IMR-90 (cell line): ENCODE measurements around the gene PTHLH. TPM values are rescaled to one million over a fixed set of nuclear protein-coding genes. Genes with fewer than 3 reads are reported as not detected.

Source experiments
- ATAC-seq: fragments of 200-7000 bp; cut with Tn5 transposase; 2 replicates; pipeline ENCODE4 v1.9.1; 2020; ENCODE audit warnings: low read depth, mild to moderate bottlenecking, moderate library complexity
- BruUV-seq: library from RNA; stranded (reverse); fragments of 400-500 nt; replicated peaks from 2 replicates; lab custom pipeline; 2021; lab: Mats Ljungman, UMichigan
- CTCF ChIA-PET: fragments of 300-600 bp; formaldehyde crosslinking; extraction: SDS; loops from one replicate; lab custom pipeline; 2021; ENCODE audit warnings: antibody characterized with exemption; lab: Yijun Ruan, JAX
- POLR2A ChIA-PET: fragments of 300-600 bp; sonication (Branson Sonifier 250); formaldehyde crosslinking; loops from one replicate; lab custom pipeline; 2022; ENCODE audit warnings: antibody characterized with exemption; ENCODE audit not compliant: unreplicated experiment; lab: Charles Lee
- DNase-seq: peaks from one replicate; pipeline ENCODE4 v3.0.0; 2013
- H2AFZ ChIP-seq: replicated peaks from 2 replicates; pipeline ENCODE3; 2013; ENCODE audit warnings: low read length, mild to moderate bottlenecking; ENCODE audit not compliant: poor library complexity
- H2AK5ac ChIP-seq: 2 replicates; pipeline ENCODE4 v1.6.1; 2013; ENCODE audit warnings: low read depth, low read length, inconsistent platforms
- H2AK9ac ChIP-seq: replicated peaks from 2 replicates; pipeline ENCODE3; 2013; ENCODE audit warnings: mild to moderate bottlenecking, low read depth, low read length, moderate library complexity; ENCODE audit not compliant: poor library complexity
- H2BK120ac ChIP-seq: 2 replicates; pipeline ENCODE4 v1.6.1; 2013; ENCODE audit warnings: low read depth, low read length, inconsistent platforms
- H2BK15ac ChIP-seq: 3 replicates; pipeline ENCODE4 v1.6.1; 2013; ENCODE audit warnings: low read depth, low read length, inconsistent platforms
- H2BK20ac ChIP-seq: 2 replicates; pipeline ENCODE4 v1.6.1; 2013; ENCODE audit warnings: low read depth, mild to moderate bottlenecking, inconsistent platforms, low read length, moderate library complexity
- H2BK5ac ChIP-seq: 2 replicates; pipeline ENCODE4 v1.6.1; 2013; ENCODE audit warnings: mild to moderate bottlenecking, low read depth, low read length, inconsistent platforms; ENCODE audit not compliant: poor library complexity, severe bottlenecking
- H3K14ac ChIP-seq: replicated peaks from 2 replicates; pipeline ENCODE4 v1.6.1; 2013; ENCODE audit warnings: low read depth, low read length, inconsistent platforms
- H3K18ac ChIP-seq: 2 replicates; pipeline ENCODE4 v1.6.1; 2013; ENCODE audit warnings: low read depth, low read length, control low read depth
- H3K23ac ChIP-seq: 2 replicates; pipeline ENCODE4 v1.6.1; 2013; ENCODE audit warnings: low read depth, low read length, inconsistent platforms
- H3K27ac ChIP-seq: 2 replicates; pipeline ENCODE4 v1.5.1; 2013; ENCODE audit warnings: mild to moderate bottlenecking, control low read depth, low read length; ENCODE audit not compliant: insufficient read depth
- H3K27me3 ChIP-seq: 2 replicates; pipeline ENCODE4 v1.6.1; 2013; ENCODE audit warnings: low read length; ENCODE audit not compliant: control insufficient read depth, insufficient read depth
- H3K36me3 ChIP-seq: 2 replicates; pipeline ENCODE4 v1.6.1; 2013; ENCODE audit warnings: low read length, mixed read lengths; ENCODE audit not compliant: control insufficient read depth, insufficient read depth
- H3K4ac ChIP-seq: 2 replicates; pipeline ENCODE4 v1.6.1; 2013; ENCODE audit warnings: low read depth, low read length, inconsistent platforms
- H3K4me1 ChIP-seq: 2 replicates; pipeline ENCODE4 v1.6.1; 2013; ENCODE audit warnings: low read length, mixed read lengths; ENCODE audit not compliant: control insufficient read depth, insufficient read depth
- H3K4me2 ChIP-seq: 2 replicates; pipeline ENCODE4 v1.6.1; 2013; ENCODE audit warnings: low read depth, mild to moderate bottlenecking, control low read depth, low read length, moderate library complexity
- H3K4me3 ChIP-seq: 2 replicates; pipeline ENCODE4 v1.5.1; 2013; ENCODE audit warnings: low read depth, mild to moderate bottlenecking, control low read depth, low read length, moderate library complexity; ENCODE audit not compliant: insufficient read depth
- H3K56ac ChIP-seq: 2 replicates; pipeline ENCODE4 v1.6.1; 2013; ENCODE audit warnings: low read length, inconsistent platforms; ENCODE audit not compliant: insufficient read depth; ENCODE audit errors: extremely low read depth
- H3K79me1 ChIP-seq, 2 experiments: 2 replicates each; pipeline ENCODE4 v1.6.1; 2013; ENCODE audit warnings: low read length in 2 of 2, inconsistent platforms in 1 of 2, low read depth in 1 of 2
- H3K9ac ChIP-seq: 2 replicates; pipeline ENCODE4 v1.6.1; 2013; ENCODE audit warnings: low read depth, low read length, control low read depth
- H3K9me1 ChIP-seq: 2 replicates; pipeline ENCODE4 v1.6.1; 2013; ENCODE audit warnings: low read length, inconsistent platforms; ENCODE audit not compliant: insufficient read depth
- H3K9me3 ChIP-seq: 2 replicates; pipeline ENCODE4 v1.6.1; 2013; ENCODE audit warnings: low read length; ENCODE audit not compliant: control insufficient read depth, insufficient read depth
- H4K20me1 ChIP-seq: 2 replicates; pipeline ENCODE4 v1.6.1; 2013; ENCODE audit warnings: low read length, inconsistent platforms; ENCODE audit not compliant: insufficient read depth
- H4K5ac ChIP-seq: 2 replicates; pipeline ENCODE4 v1.6.1; 2013; ENCODE audit warnings: mild to moderate bottlenecking, low read depth, low read length, control low read depth
- H4K8ac ChIP-seq, 2 experiments: 2 replicates each; pipeline ENCODE4 v1.6.1; 2013; ENCODE audit warnings: low read depth in 2 of 2, low read length in 2 of 2, control low read depth in 1 of 2, inconsistent platforms in 1 of 2
- H4K91ac ChIP-seq: 2 replicates; pipeline ENCODE4 v1.6.1; 2013; ENCODE audit warnings: low read depth, low read length, inconsistent platforms; ENCODE audit not compliant: insufficient read depth
- BHLHE40 ChIP-seq: fragments of 150-350 bp; IDR thresholded peaks from 2 replicates; pipeline ENCODE4 v1.6.1; 2016; ENCODE audit warnings: mild to moderate bottlenecking, low read depth, low read length
- CEBPB ChIP-seq: IDR thresholded peaks from 2 replicates; pipeline ENCODE4 v1.6.1; 2012; ENCODE audit warnings: low read depth, low read length, improper control_type of control experiment
- MAZ ChIP-seq: IDR thresholded peaks from 2 replicates; pipeline ENCODE4 v1.6.1; 2012; ENCODE audit warnings: low read depth, mild to moderate bottlenecking, low read length, improper control_type of control experiment, moderate library complexity, borderline replicate concordance
- MXI1 ChIP-seq: IDR thresholded peaks from 2 replicates; pipeline ENCODE4 v1.6.1; 2012; ENCODE audit warnings: low read depth, mild to moderate bottlenecking, low read length, moderate library complexity, borderline replicate concordance
- SMC3 ChIP-seq: fragments of 150-350 bp; IDR thresholded peaks from 2 replicates; pipeline ENCODE4 v1.6.1; 2016; ENCODE audit warnings: low read depth, mild to moderate bottlenecking, antibody characterized with exemption, low read length, moderate library complexity
- WGBS, 2 experiments: methylation state at CpG; one replicate each; pipeline versions ENCODE4 v1.1.5 to v1.1.7; 2013; ENCODE audit warnings: missing lambda C conversion rate in 2 of 2; ENCODE audit not compliant: insufficient read length in 1 of 2; ENCODE audit errors: extremely low coverage in 2 of 2; 5-methylcytosine and 5-hydroxymethylcytosine counted together
- dilution Hi-C: fragments of 300-500 bp; cut with HindIII; formaldehyde crosslinking; loops from one replicate; pipeline ENCODE4 v1.14.3; 2018; ENCODE audit warnings: low sequenced_read_pairs; ENCODE audit not compliant: unreplicated experiment
- in situ Hi-C: fragments of 300-500 bp; cut with MboI; formaldehyde crosslinking; loops from 3 replicates; pipeline ENCODE4 v1.14.3; 2019; ENCODE audit warnings: low sequenced_read_pairs, inconsistent platforms, mixed read lengths
- intact Hi-C: fragments of 100-400 bp; cut with micrococcal nuclease; formaldehyde crosslinking; loops from 2 replicates; pipeline ENCODE4 v1.10.0; 2022
- polyA plus RNA-seq, 3 experiments: library from polyadenylated mRNA; depleted of rRNA; stranded (reverse); fragments of >200 nt; gene quantifications; 2 replicates each; pipeline ENCODE4 v1.2.3, GENCODE V29; 2012; ENCODE audit warnings: low replicate concordance in 1 of 3
- total RNA-seq: library from RNA; depleted of rRNA; stranded (reverse); fragments of >200 nt; gene quantifications from 2 replicates; pipeline ENCODE4 v1.2.3, GENCODE V29; 2012
- TF ChIP-seq, protein P1 (sequence below): fragments of 150-350 bp; IDR thresholded peaks from 2 replicates; pipeline ENCODE4 v1.6.1; 2017; ENCODE audit warnings: mild to moderate bottlenecking, antibody characterized with exemption, low read length, low read depth

The PTHLH gene
- total and polyA plus RNA-seq, 2 of the 4 experiments (the other 2 are of a cell fraction) = 0.36 to 1.3 TPM

DNA sequence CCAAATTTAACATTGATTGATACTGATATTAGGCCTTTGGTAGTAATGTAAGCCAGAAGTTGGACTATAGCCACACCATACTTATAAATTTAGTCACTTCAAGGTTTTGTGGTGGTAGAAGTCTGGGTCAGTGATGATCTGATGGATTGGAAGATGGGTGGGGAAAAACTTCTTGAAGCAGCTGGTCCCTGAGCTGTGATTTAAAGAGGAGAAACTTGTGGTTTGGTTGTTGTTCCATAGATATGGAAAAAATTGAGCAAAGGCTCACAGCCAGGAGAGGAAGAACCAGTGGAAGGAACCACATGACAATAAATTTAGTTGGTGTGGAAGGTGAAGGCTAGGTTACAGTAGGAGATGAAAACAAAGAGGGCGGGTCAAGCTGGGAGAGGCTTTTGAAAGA, 26.1 kb downstream of the PTHLH start:
- Histone ChIP-seq H2AFZ (no peak overlapping the region), H3K9me3 (no peaks in the 10 kb centered on the region), H3K4me1 (no peaks in the 10 kb centered on the region), H2AK5ac (no peak overlapping the region), H2BK5ac (no peak overlapping the region), H3K4me2 (no peak overlapping the region), H3K27ac (no peak overlapping the region), H2BK120ac (no peak overlapping the region), H3K79me1 (no peaks in the 10 kb centered on the region), H3K4me3 (no peak overlapping the region), H3K36me3 (no peaks in the 10 kb centered on the region), H2AK9ac (no peak overlapping the region), H4K8ac (no peak overlapping the region), H4K5ac (no peak overlapping the region), H3K9ac (no peak overlapping the region), H4K91ac (no peak overlapping the region), H3K56ac (no peak overlapping the region), H4K20me1 (no peaks in the 10 kb centered on the region), H2BK15ac (no peak overlapping the region), H3K14ac (no peak overlapping the region), H3K9me1 (no peaks in the 10 kb centered on the region; the same call in 1 of the 2 replicates), H2BK20ac (no peak overlapping the region), H3K18ac (no peak overlapping the region), H3K23ac (no peak overlapping the region), H3K4ac (no peak overlapping the region), H3K27me3 (no peaks in the 10 kb centered on the region)
- DNase-seq (no peak), ATAC-seq (no peak)
- intact Hi-C loops = no loop called here
- WGBS, 2 experiments = 75% methylated on average over 1 of the region's 1 CpG; no CpG with 5 or more reads in 1 of the 2 experiments
- dilution Hi-C loops = no loop called here
- POLR2A ChIA-PET = no interaction called here
- CTCF ChIA-PET = interaction anchor here (0.6 kb wide), 1 partner anchor 9 kb away, joined by 3 read pairs; no protein-coding TSS in a partner anchor
- no TSS peak for BruUV-seq
- TF ChIP-seq BHLHE40 (no peak), CEBPB (no peak), MXI1 (no peak), MAZ (no peak), SMC3 (no peak)
- TF ChIP-seq, protein P1, sequence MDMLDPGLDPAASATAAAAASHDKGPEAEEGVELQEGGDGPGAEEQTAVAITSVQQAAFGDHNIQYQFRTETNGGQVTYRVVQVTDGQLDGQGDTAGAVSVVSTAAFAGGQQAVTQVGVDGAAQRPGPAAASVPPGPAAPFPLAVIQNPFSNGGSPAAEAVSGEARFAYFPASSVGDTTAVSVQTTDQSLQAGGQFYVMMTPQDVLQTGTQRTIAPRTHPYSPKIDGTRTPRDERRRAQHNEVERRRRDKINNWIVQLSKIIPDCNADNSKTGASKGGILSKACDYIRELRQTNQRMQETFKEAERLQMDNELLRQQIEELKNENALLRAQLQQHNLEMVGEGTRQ = no peak
- in situ Hi-C loops = loop anchor here (5.0 kb wide), 1 partner anchor 214 kb away; no protein-coding TSS in a partner anchor
